ENCODE results near the gene LCN6.

GRCh38 chr9:136718345-136719194 lies 29.8 kb downstream of the LCN6 start:
- TF ChIP-seq ATF2 (IDR thresholded peaks at IDR 0.05; ENCODE audit: low read length) (no peak), RAD51 (IDR thresholded peaks at IDR 0.05) (no peak), POLR2A (IDR thresholded peaks at IDR 0.05; ENCODE audit: low read depth, low read length) (no peak), CHD4 (IDR thresholded peaks at IDR 0.05) (no peak), CTCF (IDR thresholded peaks at IDR 0.05 in 2 of 3, conservative IDR thresholded peaks at IDR 0.05 in 1 of 3; ENCODE audit: control insufficient read depth in 2 of 3, extremely low read depth in 1 of 3, insufficient read depth in 1 of 3, low read depth in 3 of 3, low read length in 3 of 3) (no peak), USF2 (IDR thresholded peaks at IDR 0.05; ENCODE audit: borderline replicate concordance, low read depth, low read length) (no peak), SMC3 (IDR thresholded peaks at IDR 0.05; ENCODE audit: borderline replicate concordance, low read length) (no peak), POU2F2 (IDR thresholded peaks at IDR 0.05; ENCODE audit: borderline replicate concordance, low read depth, low read length) (no peak), YY1 (IDR thresholded peaks at IDR 0.05; ENCODE audit: low read depth, low read length) (no peak), EP300 (IDR thresholded peaks at IDR 0.05; ENCODE audit: borderline replicate concordance in 1 of 2, control insufficient read depth in 1 of 2, low read depth in 2 of 2, low read length in 2 of 2) (no peak), NFYB (IDR thresholded peaks at IDR 0.05; ENCODE audit: insufficient read depth, low read depth, low read length) (no peak), RELB (IDR thresholded peaks at IDR 0.05; ENCODE audit: low read depth) (no peak), RFX5 (IDR thresholded peaks at IDR 0.05; ENCODE audit: low read depth, low read length) (no peak), E2F4 (IDR thresholded peaks at IDR 0.05; ENCODE audit: low read depth, low read length) (no peak)
